ENCODE data around the gene EGR4. TPM values are rescaled to one million over a fixed set of nuclear protein-coding genes. Genes with fewer than 3 reads are reported as not detected.

The EGR4 gene
- total and polyA plus RNA-seq, 5 donors from 2014 or later = 0.69 TPM; not detected in 4

GRCh38 chr2:73324126-73324725 lies 30.9 kb upstream of the EGR4 start:
- peaks cover 43% of the 10 kb centered on the region for H3K27me3 Mint-ChIP-seq

GRCh38 chr2:73323551-73323950 lies 30.2 kb upstream of the EGR4 start:
- no peak overlapping the region for H3K4me3 ChIP-seq (ENCODE audit: low read depth, low read length)
- DNase-seq (no peak), ATAC-seq (ENCODE audit: low read depth in 2 of 2) (no peak)
- H3K4me1 Mint-ChIP-seq = no peaks in the 10 kb centered on the region
- no peaks in the 10 kb centered on the region for H3K36me3 ChIP-seq (ENCODE audit: control insufficient read depth, insufficient read depth, low read length)
- peaks cover 43% of the 10 kb centered on the region for H3K27me3 Mint-ChIP-seq
- no peak overlapping the region for H3K27ac ChIP-seq (ENCODE audit: insufficient read depth, low read length, poor library complexity, severe bottlenecking)
- H3K9me3 Mint-ChIP-seq = peaks cover 0 to 4% (median 0%) of the 10 kb centered on the region in 7 donors
- H3K4me3 Mint-ChIP-seq = no peak overlapping the region
- no peak overlapping the region for H3K27ac Mint-ChIP-seq
- no peaks in the 10 kb centered on the region for H3K9me3 ChIP-seq (ENCODE audit: control insufficient read depth in 2 of 2, low read length in 2 of 2)
- peaks cover 10% of the 10 kb centered on the region for H3K27me3 ChIP-seq (ENCODE audit: control insufficient read depth, insufficient read depth, low read length)
- no peaks in the 10 kb centered on the region for H3K4me1 ChIP-seq (ENCODE audit: control insufficient read depth, insufficient read depth, low read length, poor library complexity, severe bottlenecking)
- H3K36me3 Mint-ChIP-seq = no peaks in the 10 kb centered on the region

More at GRCh38 chr2:73324126-73324725, 30.9 kb upstream of the EGR4 start:
- ATAC-seq (ENCODE audit: low read depth in 2 of 2) = no peak
- Histone ChIP-seq H3K4me1 (ENCODE audit: control insufficient read depth, insufficient read depth, low read length, poor library complexity, severe bottlenecking) (no peaks in the 10 kb centered on the region), H3K27me3 (ENCODE audit: control insufficient read depth, insufficient read depth, low read length) (peaks cover 13% of the 10 kb centered on the region), H3K4me3 (ENCODE audit: low read depth, low read length) (no peak overlapping the region), H3K36me3 (ENCODE audit: control insufficient read depth, insufficient read depth, low read length) (no peaks in the 10 kb centered on the region), H3K9me3 (ENCODE audit: control insufficient read depth in 2 of 2, low read length in 2 of 2) (no peaks in the 10 kb centered on the region), H3K27ac (ENCODE audit: insufficient read depth, low read length, poor library complexity, severe bottlenecking) (no peak overlapping the region)
- H3K4me3 Mint-ChIP-seq = no peak overlapping the region
- no peak overlapping the region for H3K27ac Mint-ChIP-seq
- DNase-seq = no peak
- H3K36me3 Mint-ChIP-seq = no peaks in the 10 kb centered on the region
- peaks cover 0 to 5% (median 0%) of the 10 kb centered on the region in 7 donors for H3K9me3 Mint-ChIP-seq
- no peaks in the 10 kb centered on the region for H3K4me1 Mint-ChIP-seq

GRCh38 chr2:73314441-73314840 lies 21.1 kb upstream of the EGR4 start:
- Mint-ChIP-seq H3K27ac (no peak overlapping the region), H3K27me3 (peaks cover 12% of the 10 kb centered on the region), H3K4me1 (no peaks in the 10 kb centered on the region), H3K4me3 (no peak overlapping the region), H3K9me3 (peaks cover 0 to 3% (median under 1%) of the 10 kb centered on the region in 7 donors), H3K36me3 (no peaks in the 10 kb centered on the region)
- Histone ChIP-seq H3K27ac (ENCODE audit: insufficient read depth, low read length, poor library complexity, severe bottlenecking) (no peak overlapping the region), H3K4me1 (ENCODE audit: control insufficient read depth, insufficient read depth, low read length, poor library complexity, severe bottlenecking) (no peaks in the 10 kb centered on the region), H3K9me3 (ENCODE audit: control insufficient read depth in 2 of 2, low read length in 2 of 2) (no peaks in the 10 kb centered on the region), H3K36me3 (ENCODE audit: control insufficient read depth, insufficient read depth, low read length) (no peaks in the 10 kb centered on the region), H3K4me3 (ENCODE audit: low read depth, low read length) (no peak overlapping the region), H3K27me3 (ENCODE audit: control insufficient read depth, insufficient read depth, low read length) (no peaks in the 10 kb centered on the region)
- ATAC-seq (ENCODE audit: low read depth in 2 of 2) = no peak
- DNase-seq = no peak

GRCh38 chr2:73307720-73308119 lies 14.4 kb upstream of the EGR4 start:
- Histone ChIP-seq H3K4me1 (ENCODE audit: control insufficient read depth, insufficient read depth, low read length, poor library complexity, severe bottlenecking) (no peaks in the 10 kb centered on the region), H3K4me3 (ENCODE audit: low read depth, low read length) (no peak overlapping the region), H3K27me3 (ENCODE audit: control insufficient read depth, insufficient read depth, low read length) (peaks cover 5% of the 10 kb centered on the region), H3K27ac (ENCODE audit: insufficient read depth, low read length, poor library complexity, severe bottlenecking) (no peak overlapping the region), H3K36me3 (ENCODE audit: control insufficient read depth, insufficient read depth, low read length) (no peaks in the 10 kb centered on the region), H3K9me3 (ENCODE audit: control insufficient read depth in 2 of 2, low read length in 2 of 2) (no peaks in the 10 kb centered on the region)
- DNase-seq = no peak
- H3K27ac Mint-ChIP-seq = no peak overlapping the region
- no peaks in the 10 kb centered on the region for H3K4me1 Mint-ChIP-seq
- peaks cover 28% of the 10 kb centered on the region for H3K27me3 Mint-ChIP-seq
- peaks cover 0 to 3% (median 0%) of the 10 kb centered on the region in 7 donors for H3K9me3 Mint-ChIP-seq
- no peaks in the 10 kb centered on the region for H3K36me3 Mint-ChIP-seq
- no peak for ATAC-seq (ENCODE audit: low read depth in 2 of 2)
- H3K4me3 Mint-ChIP-seq = no peak overlapping the region

GRCh38 chr2:73301636-73302035 lies 8.3 kb upstream of the EGR4 start:
- no peak overlapping the region for H3K27ac ChIP-seq (ENCODE audit: insufficient read depth, low read length, poor library complexity, severe bottlenecking)
- no peaks in the 10 kb centered on the region for H3K9me3 ChIP-seq (ENCODE audit: control insufficient read depth in 2 of 2, low read length in 2 of 2)
- H3K36me3 Mint-ChIP-seq = no peaks in the 10 kb centered on the region
- H3K9me3 Mint-ChIP-seq = peaks cover 0 to 1% (median 0%) of the 10 kb centered on the region in 7 donors
- H3K27ac Mint-ChIP-seq = no peak overlapping the region
- ATAC-seq (ENCODE audit: low read depth in 2 of 2) (no peak), DNase-seq (no peak)
- peaks cover 31% of the 10 kb centered on the region for H3K27me3 ChIP-seq (ENCODE audit: control insufficient read depth, insufficient read depth, low read length)
- peaks cover 59% of the 10 kb centered on the region for H3K27me3 Mint-ChIP-seq
- H3K4me3 ChIP-seq (ENCODE audit: low read depth, low read length) = no peak overlapping the region
- no peaks in the 10 kb centered on the region for H3K4me1 ChIP-seq (ENCODE audit: control insufficient read depth, insufficient read depth, low read length, poor library complexity, severe bottlenecking)
- H3K4me3 Mint-ChIP-seq = no peak overlapping the region
- no peaks in the 10 kb centered on the region for H3K36me3 ChIP-seq (ENCODE audit: control insufficient read depth, insufficient read depth, low read length)
- no peaks in the 10 kb centered on the region for H3K4me1 Mint-ChIP-seq

GRCh38 chr2:73300926-73301325 lies 7.6 kb upstream of the EGR4 start:
- H3K36me3 ChIP-seq (ENCODE audit: control insufficient read depth, insufficient read depth, low read length) = no peaks in the 10 kb centered on the region
- H3K36me3 Mint-ChIP-seq = no peaks in the 10 kb centered on the region
- no peaks in the 10 kb centered on the region for H3K9me3 Mint-ChIP-seq
- DNase-seq (no peak), ATAC-seq (ENCODE audit: low read depth in 2 of 2) (no peak)
- H3K27ac ChIP-seq (ENCODE audit: insufficient read depth, low read length, poor library complexity, severe bottlenecking) = no peak overlapping the region
- no peak overlapping the region for H3K4me3 ChIP-seq (ENCODE audit: low read depth, low read length)
- peaks cover 38% of the 10 kb centered on the region for H3K27me3 ChIP-seq (ENCODE audit: control insufficient read depth, insufficient read depth, low read length)
- no peaks in the 10 kb centered on the region for H3K4me1 Mint-ChIP-seq
- H3K9me3 ChIP-seq (ENCODE audit: control insufficient read depth in 2 of 2, low read length in 2 of 2) = no peaks in the 10 kb centered on the region
- no peaks in the 10 kb centered on the region for H3K4me1 ChIP-seq (ENCODE audit: control insufficient read depth, insufficient read depth, low read length, poor library complexity, severe bottlenecking)
- peaks cover 66% of the 10 kb centered on the region for H3K27me3 Mint-ChIP-seq
- no peak overlapping the region for H3K4me3 Mint-ChIP-seq
- no peak overlapping the region for H3K27ac Mint-ChIP-seq

- Histone ChIP-seq H3K27me3 (ENCODE audit: control insufficient read depth, insufficient read depth, low read length) (peaks cover 52% of the 10 kb centered on the region), H3K27ac (ENCODE audit: insufficient read depth, low read length, poor library complexity, severe bottlenecking) (no peak overlapping the region), H3K4me1 (ENCODE audit: control insufficient read depth, insufficient read depth, low read length, poor library complexity, severe bottlenecking) (peaks cover 15% of the 10 kb centered on the region), H3K9me3 (ENCODE audit: control insufficient read depth in 2 of 2, low read length in 2 of 2) (peaks cover 3% of the 10 kb centered on the region in 2 experiments), H3K4me3 (ENCODE audit: low read depth, low read length) (no peak overlapping the region), H3K36me3 (ENCODE audit: control insufficient read depth, insufficient read depth, low read length) (no peaks in the 10 kb centered on the region)
- DNase-seq (no peak), ATAC-seq (ENCODE audit: low read depth in 2 of 2) (no peak)
- peaks cover 0 to 6% (median 0%) of the 10 kb centered on the region in 7 donors for H3K9me3 Mint-ChIP-seq
- no peaks in the 10 kb centered on the region for H3K36me3 Mint-ChIP-seq
- no peak overlapping the region for H3K4me3 Mint-ChIP-seq
- H3K27me3 Mint-ChIP-seq = peaks cover 74% of the 10 kb centered on the region
- H3K27ac Mint-ChIP-seq = no peak overlapping the region
- peaks cover 0 to 5% (median under 1%) of the 10 kb centered on the region in 4 donors for H3K4me1 Mint-ChIP-seq
Measured at GRCh38 chr2:73297586-73297985, 4.2 kb upstream of the EGR4 start.

- H3K36me3 ChIP-seq (ENCODE audit: control insufficient read depth, insufficient read depth, low read length) = no peaks in the 10 kb centered on the region
- Mint-ChIP-seq H3K27me3 (peaks cover 74% of the 10 kb centered on the region), H3K27ac (no peak overlapping the region), H3K9me3 (peaks cover 0 to 6% (median 0%) of the 10 kb centered on the region in 7 donors), H3K4me3 (no peak overlapping the region), H3K4me1 (peaks cover 0 to 7% (median 2%) of the 10 kb centered on the region in 4 donors), H3K36me3 (no peaks in the 10 kb centered on the region)
- H3K4me1 ChIP-seq (ENCODE audit: control insufficient read depth, insufficient read depth, low read length, poor library complexity, severe bottlenecking) = peaks cover 20% of the 10 kb centered on the region
- ATAC-seq (ENCODE audit: low read depth in 2 of 2) = no peak
- peaks cover 3% of the 10 kb centered on the region in 2 experiments for H3K9me3 ChIP-seq (ENCODE audit: control insufficient read depth in 2 of 2, low read length in 2 of 2)
- no peak overlapping the region for H3K27ac ChIP-seq (ENCODE audit: insufficient read depth, low read length, poor library complexity, severe bottlenecking)
- no peak for DNase-seq
- peaks cover 51% of the 10 kb centered on the region for H3K27me3 ChIP-seq (ENCODE audit: control insufficient read depth, insufficient read depth, low read length)
- no peak overlapping the region for H3K4me3 ChIP-seq (ENCODE audit: low read depth, low read length)
Measured at GRCh38 chr2:73297151-73297559, 3.8 kb upstream of the EGR4 start.
